ENCODE results near the gene CMTM7.

DNA sequence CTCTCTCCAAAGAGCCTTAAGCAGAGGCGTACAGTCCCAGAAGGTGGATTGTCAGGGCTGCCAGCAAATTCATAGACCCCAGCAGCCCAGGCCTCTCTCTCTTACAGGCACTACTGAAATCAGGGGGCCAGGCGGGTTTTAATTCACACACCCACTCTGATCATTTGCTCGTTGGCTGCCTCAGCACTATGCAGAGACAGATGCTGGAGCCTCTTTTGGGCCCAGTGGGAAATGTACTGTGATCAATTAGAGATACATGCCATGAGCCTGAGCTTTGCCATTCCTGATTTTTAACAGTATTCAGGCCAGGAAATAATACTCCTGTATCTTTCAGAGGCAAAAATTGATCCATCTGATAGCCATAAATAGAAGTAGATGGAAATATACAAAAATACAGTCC is 58.0 kb downstream of the CMTM7 start:
- TF ChIP-seq, protein P1, sequence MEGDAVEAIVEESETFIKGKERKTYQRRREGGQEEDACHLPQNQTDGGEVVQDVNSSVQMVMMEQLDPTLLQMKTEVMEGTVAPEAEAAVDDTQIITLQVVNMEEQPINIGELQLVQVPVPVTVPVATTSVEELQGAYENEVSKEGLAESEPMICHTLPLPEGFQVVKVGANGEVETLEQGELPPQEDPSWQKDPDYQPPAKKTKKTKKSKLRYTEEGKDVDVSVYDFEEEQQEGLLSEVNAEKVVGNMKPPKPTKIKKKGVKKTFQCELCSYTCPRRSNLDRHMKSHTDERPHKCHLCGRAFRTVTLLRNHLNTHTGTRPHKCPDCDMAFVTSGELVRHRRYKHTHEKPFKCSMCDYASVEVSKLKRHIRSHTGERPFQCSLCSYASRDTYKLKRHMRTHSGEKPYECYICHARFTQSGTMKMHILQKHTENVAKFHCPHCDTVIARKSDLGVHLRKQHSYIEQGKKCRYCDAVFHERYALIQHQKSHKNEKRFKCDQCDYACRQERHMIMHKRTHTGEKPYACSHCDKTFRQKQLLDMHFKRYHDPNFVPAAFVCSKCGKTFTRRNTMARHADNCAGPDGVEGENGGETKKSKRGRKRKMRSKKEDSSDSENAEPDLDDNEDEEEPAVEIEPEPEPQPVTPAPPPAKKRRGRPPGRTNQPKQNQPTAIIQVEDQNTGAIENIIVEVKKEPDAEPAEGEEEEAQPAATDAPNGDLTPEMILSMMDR (IDR thresholded peaks at IDR 0.05), result no peak
- no peak; the same call in 1 of the 2 replicates for TF ChIP-seq GATA2 (CRISPR knock-in tag; IDR thresholded peaks at IDR 0.05)
- TF ChIP-seq, protein P2, sequence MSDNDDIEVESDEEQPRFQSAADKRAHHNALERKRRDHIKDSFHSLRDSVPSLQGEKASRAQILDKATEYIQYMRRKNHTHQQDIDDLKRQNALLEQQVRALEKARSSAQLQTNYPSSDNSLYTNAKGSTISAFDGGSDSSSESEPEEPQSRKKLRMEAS (IDR thresholded peaks at IDR 0.05; ENCODE audit: low read depth), result no peak
- TF ChIP-seq POLR2AphosphoS5 (IDR thresholded peaks at IDR 0.05; ENCODE audit: low read depth, low read length), result no peak
- no peak for TF ChIP-seq GABPA (IDR thresholded peaks at IDR 0.05; ENCODE audit: low read depth)
- no peak for TF ChIP-seq RXRA (IDR thresholded peaks at IDR 0.05; ENCODE audit: borderline replicate concordance, low read depth)
- no peak for TF ChIP-seq RCOR1 (IDR thresholded peaks at IDR 0.05; ENCODE audit: low read length)
- TF ChIP-seq, protein P3, sequence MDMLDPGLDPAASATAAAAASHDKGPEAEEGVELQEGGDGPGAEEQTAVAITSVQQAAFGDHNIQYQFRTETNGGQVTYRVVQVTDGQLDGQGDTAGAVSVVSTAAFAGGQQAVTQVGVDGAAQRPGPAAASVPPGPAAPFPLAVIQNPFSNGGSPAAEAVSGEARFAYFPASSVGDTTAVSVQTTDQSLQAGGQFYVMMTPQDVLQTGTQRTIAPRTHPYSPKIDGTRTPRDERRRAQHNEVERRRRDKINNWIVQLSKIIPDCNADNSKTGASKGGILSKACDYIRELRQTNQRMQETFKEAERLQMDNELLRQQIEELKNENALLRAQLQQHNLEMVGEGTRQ (IDR thresholded peaks at IDR 0.05; ENCODE audit: borderline replicate concordance, low read depth, low read length), result no peak
- no peak for TF ChIP-seq EP300 (IDR thresholded peaks at IDR 0.05; ENCODE audit: borderline replicate concordance in 1 of 2, low read depth in 1 of 2, low read length in 1 of 2)
- no peak for TF ChIP-seq RFX5 (IDR thresholded peaks at IDR 0.05; ENCODE audit: low read length)

All from SK-N-SH (cell line).